ENCODE measurements around the gene ELOVL5. TPM values are rescaled to one million over a fixed set of nuclear protein-coding genes. Genes with fewer than 3 reads are reported as not detected.

ELOVL5 gene
- total RNA-seq, 1 experiment from 2014 or later: 218 TPM

DNA sequence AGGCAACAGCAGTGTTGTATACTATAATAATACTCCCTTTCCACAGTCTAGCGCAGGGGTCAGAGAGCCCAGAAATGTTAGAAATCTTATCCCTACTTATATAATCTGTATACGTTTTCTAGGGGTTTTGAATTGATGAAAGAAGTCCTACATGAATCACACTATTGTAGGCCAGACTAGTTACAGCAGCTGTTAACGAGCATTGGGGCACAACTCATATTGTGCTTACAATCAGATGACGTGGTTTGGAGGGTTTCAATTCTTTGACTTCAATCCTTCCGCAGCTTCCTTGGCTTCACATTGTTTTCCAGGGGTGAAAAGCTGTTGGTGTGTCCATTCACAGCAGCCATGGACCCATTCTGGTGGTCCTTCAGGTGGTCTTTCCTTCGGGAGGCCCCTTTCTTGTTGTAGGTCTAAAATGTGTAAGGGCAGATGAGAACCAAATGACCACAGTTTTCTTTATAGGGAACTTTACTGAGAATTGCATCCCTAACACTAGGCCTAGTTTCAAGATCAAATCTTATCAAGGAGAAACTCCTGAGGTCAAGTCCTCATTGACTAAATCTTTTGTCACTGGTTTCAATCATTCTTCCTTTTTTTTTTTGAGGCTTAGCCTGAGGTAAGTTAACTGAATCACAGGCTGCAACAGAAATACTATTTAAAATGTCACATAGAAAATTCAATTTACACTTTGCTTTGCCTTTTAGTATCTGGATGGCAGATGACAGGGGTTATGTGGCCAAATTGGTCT, 79.7 kb downstream of the ELOVL5 start:
- no peak overlapping the region for H3K27ac ChIP-seq (ENCODE audit: low read length)
- ATAC-seq (no peak), DNase-seq (ENCODE audit: low read depth, low spot score) (no peak)
- no peaks in the 10 kb centered on the region for H3K4me1 ChIP-seq (ENCODE audit: control insufficient read depth, insufficient read depth, low read length)
- no TSS peak for BruUV-seq (replicated peaks)
- TF ChIP-seq SIN3A (IDR thresholded peaks at IDR 0.05; ENCODE audit: borderline replicate concordance, insufficient read depth, low read depth, low read length) (no peak), POLR2AphosphoS5 (IDR thresholded peaks at IDR 0.05; ENCODE audit: low read depth, low read length) (no peak), TCF7L2 (IDR thresholded peaks at IDR 0.05; ENCODE audit: low read depth, low read length) (no peak)
- TF ChIP-seq, protein P1, sequence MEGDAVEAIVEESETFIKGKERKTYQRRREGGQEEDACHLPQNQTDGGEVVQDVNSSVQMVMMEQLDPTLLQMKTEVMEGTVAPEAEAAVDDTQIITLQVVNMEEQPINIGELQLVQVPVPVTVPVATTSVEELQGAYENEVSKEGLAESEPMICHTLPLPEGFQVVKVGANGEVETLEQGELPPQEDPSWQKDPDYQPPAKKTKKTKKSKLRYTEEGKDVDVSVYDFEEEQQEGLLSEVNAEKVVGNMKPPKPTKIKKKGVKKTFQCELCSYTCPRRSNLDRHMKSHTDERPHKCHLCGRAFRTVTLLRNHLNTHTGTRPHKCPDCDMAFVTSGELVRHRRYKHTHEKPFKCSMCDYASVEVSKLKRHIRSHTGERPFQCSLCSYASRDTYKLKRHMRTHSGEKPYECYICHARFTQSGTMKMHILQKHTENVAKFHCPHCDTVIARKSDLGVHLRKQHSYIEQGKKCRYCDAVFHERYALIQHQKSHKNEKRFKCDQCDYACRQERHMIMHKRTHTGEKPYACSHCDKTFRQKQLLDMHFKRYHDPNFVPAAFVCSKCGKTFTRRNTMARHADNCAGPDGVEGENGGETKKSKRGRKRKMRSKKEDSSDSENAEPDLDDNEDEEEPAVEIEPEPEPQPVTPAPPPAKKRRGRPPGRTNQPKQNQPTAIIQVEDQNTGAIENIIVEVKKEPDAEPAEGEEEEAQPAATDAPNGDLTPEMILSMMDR (IDR thresholded peaks at IDR 0.05): no peak
- TF ChIP-seq, protein P2, sequence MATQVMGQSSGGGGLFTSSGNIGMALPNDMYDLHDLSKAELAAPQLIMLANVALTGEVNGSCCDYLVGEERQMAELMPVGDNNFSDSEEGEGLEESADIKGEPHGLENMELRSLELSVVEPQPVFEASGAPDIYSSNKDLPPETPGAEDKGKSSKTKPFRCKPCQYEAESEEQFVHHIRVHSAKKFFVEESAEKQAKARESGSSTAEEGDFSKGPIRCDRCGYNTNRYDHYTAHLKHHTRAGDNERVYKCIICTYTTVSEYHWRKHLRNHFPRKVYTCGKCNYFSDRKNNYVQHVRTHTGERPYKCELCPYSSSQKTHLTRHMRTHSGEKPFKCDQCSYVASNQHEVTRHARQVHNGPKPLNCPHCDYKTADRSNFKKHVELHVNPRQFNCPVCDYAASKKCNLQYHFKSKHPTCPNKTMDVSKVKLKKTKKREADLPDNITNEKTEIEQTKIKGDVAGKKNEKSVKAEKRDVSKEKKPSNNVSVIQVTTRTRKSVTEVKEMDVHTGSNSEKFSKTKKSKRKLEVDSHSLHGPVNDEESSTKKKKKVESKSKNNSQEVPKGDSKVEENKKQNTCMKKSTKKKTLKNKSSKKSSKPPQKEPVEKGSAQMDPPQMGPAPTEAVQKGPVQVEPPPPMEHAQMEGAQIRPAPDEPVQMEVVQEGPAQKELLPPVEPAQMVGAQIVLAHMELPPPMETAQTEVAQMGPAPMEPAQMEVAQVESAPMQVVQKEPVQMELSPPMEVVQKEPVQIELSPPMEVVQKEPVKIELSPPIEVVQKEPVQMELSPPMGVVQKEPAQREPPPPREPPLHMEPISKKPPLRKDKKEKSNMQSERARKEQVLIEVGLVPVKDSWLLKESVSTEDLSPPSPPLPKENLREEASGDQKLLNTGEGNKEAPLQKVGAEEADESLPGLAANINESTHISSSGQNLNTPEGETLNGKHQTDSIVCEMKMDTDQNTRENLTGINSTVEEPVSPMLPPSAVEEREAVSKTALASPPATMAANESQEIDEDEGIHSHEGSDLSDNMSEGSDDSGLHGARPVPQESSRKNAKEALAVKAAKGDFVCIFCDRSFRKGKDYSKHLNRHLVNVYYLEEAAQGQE (IDR thresholded peaks at IDR 0.05; ENCODE audit: insufficient read depth in 1 of 2, low read depth in 2 of 2, low read length in 1 of 2): no peak
- intact Hi-C loops (cut with micrococcal nuclease; ENCODE audit: unreplicated experiment): no loop called here
- CTCF ChIA-PET: no interaction called here
- in situ Hi-C loops (cut with HindIII; ENCODE audit: low pct_unique_long_range_greater_than_20kb, low sequenced_read_pairs): no loop called here
- no peak overlapping the region for H3K4me3 ChIP-seq (ENCODE audit: low read depth in 2 of 2, low read length in 2 of 2)
- H3K9me3 ChIP-seq (ENCODE audit: control insufficient read depth, insufficient read depth, low read depth, low read length): no peaks in the 10 kb centered on the region
- POLR2A ChIA-PET: no interaction called here
- H3K27me3 ChIP-seq (ENCODE audit: control insufficient read depth, insufficient read depth, low read length): no peaks in the 10 kb centered on the region
- H3K36me3 ChIP-seq (ENCODE audit: control insufficient read depth, insufficient read depth, low read length): peaks cover 58% of the 10 kb centered on the region

DNA sequence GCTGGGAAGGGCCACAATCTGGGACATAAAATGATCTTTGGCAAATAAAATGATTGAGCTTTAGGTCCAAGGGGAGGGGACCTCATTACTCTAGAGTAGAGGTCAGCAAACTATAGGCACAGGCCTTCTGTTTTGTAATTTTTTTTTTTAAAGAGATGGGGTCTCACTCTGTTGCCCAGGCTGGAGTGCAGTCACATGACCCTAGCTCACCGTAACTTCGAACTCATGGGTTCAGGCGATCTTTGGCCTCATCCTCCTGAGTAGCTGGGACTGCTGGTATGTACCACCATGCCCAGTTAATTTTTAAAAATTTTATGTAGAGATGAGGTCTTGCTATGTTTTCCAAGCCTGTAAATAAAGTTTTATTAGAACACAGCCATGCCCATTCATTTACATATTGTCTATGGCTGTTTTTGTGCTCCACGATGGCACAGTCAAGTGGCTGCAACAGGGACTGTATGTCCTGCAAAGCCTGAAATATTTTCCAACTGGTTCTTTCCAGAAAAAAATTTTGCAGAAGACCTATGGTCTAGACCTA, 82.1 kb downstream of the ELOVL5 start:
- no TSS peak for BruUV-seq (replicated peaks)
- Histone ChIP-seq H3K4me1 (ENCODE audit: control insufficient read depth, insufficient read depth, low read length) (no peaks in the 10 kb centered on the region), H3K4me3 (ENCODE audit: low read depth in 2 of 2, low read length in 2 of 2) (no peak overlapping the region), H3K36me3 (ENCODE audit: control insufficient read depth, insufficient read depth, low read length) (peaks cover 44% of the 10 kb centered on the region), H3K27me3 (ENCODE audit: control insufficient read depth, insufficient read depth, low read length) (no peaks in the 10 kb centered on the region), H3K9me3 (ENCODE audit: control insufficient read depth, insufficient read depth, low read depth, low read length) (no peaks in the 10 kb centered on the region), H3K27ac (ENCODE audit: low read length) (no peak overlapping the region)
- no peak for ATAC-seq
- ChIA-PET POLR2A (no interaction called here), CTCF (no interaction called here)
- no peak for TF ChIP-seq TCF7L2 (IDR thresholded peaks at IDR 0.05; ENCODE audit: low read depth, low read length)
- TF ChIP-seq, protein P1 (IDR thresholded peaks at IDR 0.05): no peak
- no peak for TF ChIP-seq POLR2AphosphoS5 (IDR thresholded peaks at IDR 0.05; ENCODE audit: low read depth, low read length)
- no peak for TF ChIP-seq SIN3A (IDR thresholded peaks at IDR 0.05; ENCODE audit: borderline replicate concordance, insufficient read depth, low read depth, low read length)
- TF ChIP-seq, protein P2 (IDR thresholded peaks at IDR 0.05; ENCODE audit: insufficient read depth in 1 of 2, low read depth in 2 of 2, low read length in 1 of 2): no peak
- in situ Hi-C loops (cut with HindIII; ENCODE audit: low pct_unique_long_range_greater_than_20kb, low sequenced_read_pairs) (no loop called here), intact Hi-C loops (cut with micrococcal nuclease; ENCODE audit: unreplicated experiment) (no loop called here)
- DNase-seq (ENCODE audit: low read depth, low spot score): no peak
